HG03064 (cell line): ENCODE measurements around the gene ELN.
"Not testable (repeated sequence)": the region's sequence is repeated elsewhere in the genome, so short reads cannot be mapped to it uniquely, and the experiment has no call there.

Experiments
- ATAC-seq: cut with Tn5 transposase; IDR thresholded peaks from one replicate; pipeline ENCODE4 v1.9.1; 2021; ENCODE audit warnings: low read depth; ENCODE audit not compliant: unreplicated experiment

The ELN gene

GRCh38 chr7:74040101-74040790, 12.3 kb downstream of the ELN start:
- no peak for ATAC-seq

- ATAC-seq, result no peak
These were observed 13.0 kb downstream of the ELN start for GRCh38 chr7:74040791-74041520.

- no peak for ATAC-seq
These were observed 15.0 kb downstream of the ELN start for GRCh38 chr7:74042746-74043522.

GRCh38 chr7:74043523-74043951, 15.6 kb downstream of the ELN start:
- no peak for ATAC-seq

GRCh38 chr7:74044366-74045350, 16.7 kb downstream of the ELN start:
- no peak for ATAC-seq

- not testable (repeated sequence) for ATAC-seq
These were observed 18.6 kb downstream of the ELN start for GRCh38 chr7:74046581-74046980.

GRCh38 chr7:74047804-74048380, 19.9 kb downstream of the ELN start:
- no peak for ATAC-seq

- ATAC-seq, result no peak
These were observed 21.1 kb downstream of the ELN start for GRCh38 chr7:74048999-74049599.

GRCh38 chr7:74049997-74050798, 22.2 kb downstream of the ELN start:
- no peak for ATAC-seq

GRCh38 chr7:74051193-74051592, 23.2 kb downstream of the ELN start:
- no peak for ATAC-seq

GRCh38 chr7:74051629-74052410, 23.8 kb downstream of the ELN start:
- no peak for ATAC-seq

- ATAC-seq, result no peak
These were observed 24.7 kb downstream of the ELN start for GRCh38 chr7:74052628-74053027.

GRCh38 chr7:74053589-74054186, 25.7 kb downstream of the ELN start:
- ATAC-seq, result no peak

GRCh38 chr7:74056096-74056915, 28.3 kb downstream of the ELN start:
- ATAC-seq, result no peak

- no peak for ATAC-seq
These were observed 29.4 kb downstream of the ELN start for GRCh38 chr7:74057216-74057925.

GRCh38 chr7:74057987-74058386, 30.0 kb downstream of the ELN start:
- no peak for ATAC-seq
